HEK293 (cell line): ENCODE data around the gene FADS3.

Experiments
- CTCF ChIA-PET: fragments of 350-600 bp; formaldehyde crosslinking; extraction: SDS; loops from one replicate; lab custom pipeline; 2021; ENCODE audit warnings: antibody characterized with exemption; lab: Yijun Ruan, JAX
- POLR2A ChIA-PET: fragments of 300-600 bp; formaldehyde crosslinking; extraction: SDS; loops from one replicate; lab custom pipeline; 2020; ENCODE audit warnings: antibody characterized with exemption, inconsistent platforms; lab: Yijun Ruan, JAX
- H3K27ac ChIP-seq: fragments of 200-500 bp; sonication (Bioruptor generic); 2 replicates; pipeline ENCODE4 v1.5.1; 2014; ENCODE audit warnings: low read depth, low read length, control low read depth, inconsistent platforms; ENCODE audit errors: extremely low read depth
- H3K36me3 ChIP-seq, 2 experiments: fragments of 200-500 bp in 1 of 2; sonication (Bioruptor generic) in 1 of 2; 1 replicate in 1 of 2; 2 replicates in 1 of 2; pipeline ENCODE4 v1.5.1; 2014 to 2017; ENCODE audit warnings: inconsistent platforms in 2 of 2, low read length in 2 of 2; ENCODE audit not compliant: control insufficient read depth in 2 of 2, insufficient read depth in 1 of 2
- H3K4me1 ChIP-seq: fragments of 200-500 bp; sonication (Bioruptor generic); 2 replicates; pipeline ENCODE4 v1.5.1; 2014; ENCODE audit warnings: mild to moderate bottlenecking, low read length, inconsistent platforms; ENCODE audit not compliant: control insufficient read depth, insufficient read depth
- H3K4me3 ChIP-seq: 2 replicates; pipeline ENCODE4 v1.5.1; 2011; ENCODE audit warnings: low read depth, mild to moderate bottlenecking, control low read depth, low read length, moderate library complexity
- H3K9me3 ChIP-seq: fragments of 200-500 bp; sonication (Bioruptor generic); 2 replicates; pipeline ENCODE4 v1.5.1; 2014; ENCODE audit warnings: low read depth, low read length, inconsistent platforms; ENCODE audit not compliant: control insufficient read depth, insufficient read depth
- HOXC10 ChIP-seq: sonication (generic); formaldehyde crosslinking; IDR thresholded peaks from 2 replicates; pipeline ENCODE4 v1.8.1; 2023; ENCODE audit warnings: mild to moderate bottlenecking, missing genetic modification reagents
- INSM2 ChIP-seq: fragments of 450-650 bp; formaldehyde crosslinking; IDR thresholded peaks from 2 replicates; pipeline ENCODE4 v1.5.1; 2016; ENCODE audit warnings: missing biosample characterization, missing genetic modification characterization
- KLF16 ChIP-seq: fragments of 450-650 bp; formaldehyde crosslinking; IDR thresholded peaks from 2 replicates; pipeline ENCODE4 v1.5.1; 2017; ENCODE audit warnings: missing biosample characterization, missing genetic modification characterization
- OVOL3 ChIP-seq: fragments of 450-650 bp; formaldehyde crosslinking; IDR thresholded peaks from 2 replicates; pipeline ENCODE4 v1.5.1; 2016; ENCODE audit warnings: missing biosample characterization, missing genetic modification characterization
- PATZ1 ChIP-seq: fragments of 450-650 bp; formaldehyde crosslinking; IDR thresholded peaks from 2 replicates; pipeline ENCODE4 v1.5.1; 2016; ENCODE audit warnings: missing biosample characterization, missing genetic modification characterization
- PRDM10 ChIP-seq: fragments of 450-650 bp; formaldehyde crosslinking; IDR thresholded peaks from 2 replicates; pipeline ENCODE4 v1.5.1; 2016; ENCODE audit warnings: missing biosample characterization, missing genetic modification characterization
- RBAK ChIP-seq: fragments of 450-650 bp; formaldehyde crosslinking; IDR thresholded peaks from 2 replicates; pipeline ENCODE4 v1.5.1; 2016; ENCODE audit warnings: missing biosample characterization, missing genetic modification characterization
- SCRT2 ChIP-seq: fragments of 450-650 bp; formaldehyde crosslinking; IDR thresholded peaks from 2 replicates; pipeline ENCODE4 v1.5.1; 2016; ENCODE audit warnings: missing biosample characterization, missing genetic modification characterization
- ZNF138 ChIP-seq: fragments of 450-650 bp; formaldehyde crosslinking; IDR thresholded peaks from 2 replicates; pipeline ENCODE4 v1.5.1; 2016; ENCODE audit warnings: missing biosample characterization, missing genetic modification characterization, borderline replicate concordance
- ZNF214 ChIP-seq: fragments of 450-650 bp; formaldehyde crosslinking; IDR thresholded peaks from 2 replicates; pipeline ENCODE4 v1.5.1; 2017; ENCODE audit warnings: missing biosample characterization, mild to moderate bottlenecking, missing genetic modification characterization, borderline replicate concordance
- ZNF274 ChIP-seq, 2 experiments: fragments of 200-500 bp in 1 of 2; fragments of 450-650 bp in 1 of 2; sonication (Bioruptor generic) in 1 of 2; formaldehyde crosslinking in 1 of 2; IDR thresholded peaks; 2 replicates each; pipeline versions ENCODE4 v1.5.1 to v1.6.1; 2014 to 2016; ENCODE audit warnings: borderline replicate concordance in 1 of 2, inconsistent platforms in 1 of 2, low read length in 1 of 2, missing biosample characterization in 1 of 2, missing genetic modification characterization in 1 of 2
- ZNF76 ChIP-seq: fragments of 450-650 bp; formaldehyde crosslinking; IDR thresholded peaks from 2 replicates; pipeline ENCODE4; 2016; ENCODE audit warnings: low read depth, missing biosample characterization, missing genetic modification characterization, borderline replicate concordance
- ZNF792 ChIP-seq: fragments of 450-650 bp; formaldehyde crosslinking; IDR thresholded peaks from 2 replicates; pipeline ENCODE4 v1.5.1; 2016; ENCODE audit warnings: missing biosample characterization, missing genetic modification characterization
- ZSCAN16 ChIP-seq: fragments of 450-650 bp; formaldehyde crosslinking; IDR thresholded peaks from 2 replicates; pipeline ENCODE4 v1.5.1; 2016; ENCODE audit warnings: missing biosample characterization, missing genetic modification characterization

FADS3 gene

GRCh38 chr11:61888590-61888989, 2.8 kb downstream of the FADS3 start:
- H3K27ac ChIP-seq, result no peak overlapping the region
- ChIA-PET POLR2A (no interaction called here), CTCF (interaction anchor here (0.7 to 2.2 kb wide), 7 partner anchors 9 to 194 kb away, joined by 3 to 13 read pairs (median 4); no protein-coding TSS in a partner anchor)
- no peaks in the 10 kb centered on the region for H3K9me3 ChIP-seq
- H3K4me3 ChIP-seq, result no peak overlapping the region
- peaks cover 3% of the 10 kb centered on the region for H3K4me1 ChIP-seq
- TF ChIP-seq PATZ1 (no peak), HOXC10 (CRISPR knock-in tag) (no peak)
- no peaks in the 10 kb centered on the region for H3K36me3 ChIP-seq

GRCh38 chr11:61887839-61888494, 3.4 kb downstream of the FADS3 start:
- no peaks in the 10 kb centered on the region for H3K9me3 ChIP-seq

More at GRCh38 chr11:61887839-61888494, 3.4 kb downstream of the FADS3 start:
- ChIA-PET CTCF (interaction anchor here (0.7 to 2.2 kb wide), 7 partner anchors 8 to 194 kb away, joined by 3 to 13 read pairs (median 4); no protein-coding TSS in a partner anchor), POLR2A (no interaction called here)
- Histone ChIP-seq H3K27ac (no peak overlapping the region), H3K4me1 (peaks cover 3% of the 10 kb centered on the region), H3K36me3 (no peaks in the 10 kb centered on the region), H3K4me3 (no peak overlapping the region)
- no peak for TF ChIP-seq ZNF214
- no peak for TF ChIP-seq OVOL3 (tag by site-specific recombination)
- no peak for TF ChIP-seq ZSCAN16 (tag by site-specific recombination)
- no peak for TF ChIP-seq ZNF792 (tag by site-specific recombination)
- no peak for TF ChIP-seq ZNF138 (tag by site-specific recombination)
- no peak for TF ChIP-seq PRDM10 (tag by site-specific recombination)
- TF ChIP-seq SCRT2 (tag by site-specific recombination), result no peak
- TF ChIP-seq ZNF274 (IDR thresholded peaks at IDR 0.05; ENCODE audit: low read length), result no peak
- no peak for TF ChIP-seq ZNF274 (tag by site-specific recombination; IDR thresholded peaks at IDR 0.05; ENCODE audit: borderline replicate concordance)
- TF ChIP-seq RBAK, result no peak
- TF ChIP-seq KLF16 (tag by site-specific recombination), result no peak
- TF ChIP-seq INSM2 (tag by site-specific recombination), result no peak
- no peak for TF ChIP-seq ZNF76 (tag by site-specific recombination)
